Smooth muscle cell (in vitro differentiated cells): Measurements from ENCODE around the gene NR3C1. TPM values are rescaled to one million over a fixed set of nuclear protein-coding genes. Genes with fewer than 3 reads are reported as not detected.

Experiments
- DNase-seq: peaks from one replicate; lab custom pipeline; 2025; ENCODE audit not compliant: unreplicated experiment; lab: John Stamatoyannopoulos, UW
- H2AFZ ChIP-seq: fragments of 200-600 bp; sonication (generic); 2 replicates; pipeline ENCODE4 v1.6.0; 2016; ENCODE audit warnings: antibody characterized with exemption, low read depth, mild to moderate bottlenecking
- H3F3A ChIP-seq: fragments of 200-600 bp; sonication (generic); 2 replicates; pipeline ENCODE4 v1.6.0; 2017; ENCODE audit warnings: antibody characterized with exemption, low read depth
- H3K27ac ChIP-seq: fragments of 200-600 bp; sonication (generic); 2 replicates; pipeline ENCODE4 v1.5.1; 2016; ENCODE audit warnings: low read depth, mild to moderate bottlenecking
- H3K27me3 ChIP-seq: fragments of 200-600 bp; sonication (generic); 2 replicates; pipeline ENCODE4 v1.6.1; 2016; ENCODE audit warnings: low read depth, mild to moderate bottlenecking
- H3K36me3 ChIP-seq: fragments of 200-600 bp; sonication (generic); 2 replicates; pipeline ENCODE4 v1.5.1; 2016; ENCODE audit warnings: low read depth
- H3K4me1 ChIP-seq: fragments of 200-600 bp; sonication (generic); 2 replicates; pipeline ENCODE4 v1.5.1; 2016; ENCODE audit warnings: low read depth
- H3K4me2 ChIP-seq: fragments of 200-600 bp; sonication (generic); 2 replicates; pipeline ENCODE4 v1.6.0; 2016; ENCODE audit warnings: mild to moderate bottlenecking
- H3K4me3 ChIP-seq: fragments of 200-600 bp; sonication (generic); 2 replicates; pipeline ENCODE4 v1.5.1; 2016; ENCODE audit warnings: mild to moderate bottlenecking
- H3K79me2 ChIP-seq: fragments of 200-600 bp; sonication (generic); 2 replicates; pipeline ENCODE4 v1.6.0; 2016; ENCODE audit warnings: low read depth, mild to moderate bottlenecking
- H3K9ac ChIP-seq: fragments of 200-600 bp; sonication (generic); 2 replicates; pipeline ENCODE4 v1.6.0; 2016; ENCODE audit warnings: low read depth
- H3K9me3 ChIP-seq: fragments of 200-600 bp; sonication (generic); replicated peaks from 2 replicates; pipeline ENCODE4 v1.5.1; 2016; ENCODE audit warnings: low read depth
- H4K20me1 ChIP-seq: fragments of 200-600 bp; sonication (generic); 2 replicates; pipeline ENCODE4 v1.6.0; 2016; ENCODE audit warnings: low read depth
- WGBS: methylation state at CpG from one replicate; pipeline ENCODE4 v1.1.7; 2016; ENCODE audit warnings: low lambda C conversion rate; 5-methylcytosine and 5-hydroxymethylcytosine counted together
- polyA plus RNA-seq: library from polyadenylated mRNA; unstranded; fragments of >200 nt; fragmentation: Nextera tagmentation; extraction: Ambion mirVana; gene quantifications from 2 replicates; pipeline ENCODE4 v1.2.1, GENCODE V29; 2016
- total RNA-seq: library from RNA; depleted of rRNA; stranded (reverse); fragments of >200 nt; gene quantifications from 2 replicates; pipeline ENCODE4 v1.2.3, GENCODE V29; 2014
- TF ChIP-seq, protein P1 (sequence below): fragments of 200-600 bp; sonication (generic); IDR thresholded peaks from 2 replicates; pipeline ENCODE4 v1.5.1; 2017; ENCODE audit warnings: borderline replicate concordance, mild to moderate bottlenecking, antibody characterized with exemption; ENCODE audit not compliant: insufficient read depth, poor library complexity, severe bottlenecking

The NR3C1 gene
- total and polyA plus RNA-seq, 2 experiments from 2014 or later, result 76.5 to 101 TPM

GRCh38 chr5:143315214-143315613 is 88.3 kb downstream of the NR3C1 start:
- H3K27ac ChIP-seq, result peak overlapping the region; percentile 98
- no peak for DNase-seq
- H3K4me3 ChIP-seq, result no peak overlapping the region
- H3K36me3 ChIP-seq, result peaks cover under 1% of the 10 kb centered on the region
- whole genome bisulfite sequencing, result 91% methylated on average over 3 of the region's 3 CpGs
- TF ChIP-seq, protein P1, sequence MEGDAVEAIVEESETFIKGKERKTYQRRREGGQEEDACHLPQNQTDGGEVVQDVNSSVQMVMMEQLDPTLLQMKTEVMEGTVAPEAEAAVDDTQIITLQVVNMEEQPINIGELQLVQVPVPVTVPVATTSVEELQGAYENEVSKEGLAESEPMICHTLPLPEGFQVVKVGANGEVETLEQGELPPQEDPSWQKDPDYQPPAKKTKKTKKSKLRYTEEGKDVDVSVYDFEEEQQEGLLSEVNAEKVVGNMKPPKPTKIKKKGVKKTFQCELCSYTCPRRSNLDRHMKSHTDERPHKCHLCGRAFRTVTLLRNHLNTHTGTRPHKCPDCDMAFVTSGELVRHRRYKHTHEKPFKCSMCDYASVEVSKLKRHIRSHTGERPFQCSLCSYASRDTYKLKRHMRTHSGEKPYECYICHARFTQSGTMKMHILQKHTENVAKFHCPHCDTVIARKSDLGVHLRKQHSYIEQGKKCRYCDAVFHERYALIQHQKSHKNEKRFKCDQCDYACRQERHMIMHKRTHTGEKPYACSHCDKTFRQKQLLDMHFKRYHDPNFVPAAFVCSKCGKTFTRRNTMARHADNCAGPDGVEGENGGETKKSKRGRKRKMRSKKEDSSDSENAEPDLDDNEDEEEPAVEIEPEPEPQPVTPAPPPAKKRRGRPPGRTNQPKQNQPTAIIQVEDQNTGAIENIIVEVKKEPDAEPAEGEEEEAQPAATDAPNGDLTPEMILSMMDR, result no peak
- H2AFZ ChIP-seq, result no peak overlapping the region
- no peaks in the 10 kb centered on the region for H3K9me3 ChIP-seq
- H3K9ac ChIP-seq, result peak overlapping the region; percentile 44
- peaks cover 28% of the 10 kb centered on the region for H3K4me1 ChIP-seq
- H3K4me2 ChIP-seq, result peak overlapping the region; percentile 37
- H3K27me3 ChIP-seq, result no peaks in the 10 kb centered on the region
- peaks cover 76% of the 10 kb centered on the region for H3K79me2 ChIP-seq
- peaks cover 19% of the 10 kb centered on the region for H3F3A ChIP-seq
- H4K20me1 ChIP-seq, result peaks cover 10% of the 10 kb centered on the region

- Histone ChIP-seq H3K4me3 (no peak overlapping the region), H3K4me1 (peaks cover 28% of the 10 kb centered on the region), H3K27me3 (no peaks in the 10 kb centered on the region), H3K9me3 (no peaks in the 10 kb centered on the region), H3K36me3 (peaks cover 5% of the 10 kb centered on the region), H3K79me2 (peaks cover 70% of the 10 kb centered on the region), H4K20me1 (peaks cover 5% of the 10 kb centered on the region), H3K9ac (peak overlapping the region; percentile 85), H2AFZ (no peak overlapping the region), H3K4me2 (peak overlapping the region; percentile 68), H3F3A (peaks cover 19% of the 10 kb centered on the region), H3K27ac (peak overlapping the region; percentile 98)
- no peak for DNase-seq
- TF ChIP-seq, protein P1, result no peak
Observed at GRCh38 chr5:143314659-143315058, 88.8 kb downstream of the NR3C1 start.

DNA sequence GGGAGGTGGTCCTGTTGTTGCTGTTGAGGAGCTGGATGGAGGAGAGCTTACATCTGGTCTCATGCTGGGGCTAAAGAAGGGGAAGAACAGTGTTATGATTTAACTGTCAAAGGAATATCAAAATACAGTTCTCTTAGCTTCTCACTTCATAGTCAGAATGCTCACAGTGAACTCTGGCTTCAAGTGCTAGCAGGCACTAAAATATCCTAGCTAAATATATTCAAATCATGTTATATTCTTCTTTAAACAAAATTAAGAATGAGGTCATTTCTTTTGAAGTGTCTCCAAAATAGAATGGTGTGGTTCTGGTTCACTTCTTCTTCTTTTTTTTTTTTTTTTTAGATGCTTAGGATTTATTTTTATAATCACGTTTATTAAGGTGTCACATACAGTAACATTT is 89.4 kb downstream of the NR3C1 start:
- Histone ChIP-seq H3K36me3 (peaks cover 11% of the 10 kb centered on the region), H3K4me1 (peaks cover 28% of the 10 kb centered on the region), H3K9me3 (no peaks in the 10 kb centered on the region), H2AFZ (no peak overlapping the region), H3K4me3 (no peak overlapping the region), H3K79me2 (peaks cover 65% of the 10 kb centered on the region), H3K4me2 (peak overlapping the region; percentile 68), H3F3A (peaks cover 19% of the 10 kb centered on the region), H4K20me1 (peaks cover 4% of the 10 kb centered on the region), H3K9ac (peak overlapping the region; percentile 85), H3K27ac (peak overlapping the region; percentile 98), H3K27me3 (no peaks in the 10 kb centered on the region)
- WGBS, result 86% methylated on average over 1 of the region's 1 CpG
- TF ChIP-seq, protein P1, result no peak
- no peak for DNase-seq

- Histone ChIP-seq H3K9me3 (no peaks in the 10 kb centered on the region), H3K79me2 (peaks cover 61% of the 10 kb centered on the region), H3K27ac (peak overlapping the region; percentile 98), H3K4me1 (peaks cover 28% of the 10 kb centered on the region), H4K20me1 (no peaks in the 10 kb centered on the region), H3K27me3 (no peaks in the 10 kb centered on the region), H2AFZ (no peak overlapping the region), H3K36me3 (peaks cover 17% of the 10 kb centered on the region), H3F3A (peaks cover 19% of the 10 kb centered on the region), H3K4me2 (peak overlapping the region; percentile 68), H3K9ac (peak overlapping the region; percentile 85), H3K4me3 (no peak overlapping the region)
- TF ChIP-seq, protein P1, result no peak
- 85% methylated on average over 1 of the region's 1 CpG for WGBS
- DNase-seq, result no peak
Observed at GRCh38 chr5:143313298-143313852, 90.1 kb downstream of the NR3C1 start.
